GM19099 (cell line): ENCODE measurements around the gene CNTNAP2.

ENCODE experiments used
- POLR2A ChIP-seq: IDR thresholded peaks from 3 replicates; pipeline ENCODE4 v1.6.1; 2011; ENCODE audit warnings: low read depth; ENCODE audit not compliant: insufficient read length; ENCODE audit errors: extremely low read depth

CNTNAP2 gene

GRCh38 chr7:146683439-146683838, 566.8 kb downstream of the CNTNAP2 start:
- TF ChIP-seq POLR2A: no peak

- no peak for TF ChIP-seq POLR2A
Measured at GRCh38 chr7:146690987-146691386, 574.4 kb downstream of the CNTNAP2 start.

GRCh38 chr7:146698995-146699610, 582.5 kb downstream of the CNTNAP2 start:
- no peak for TF ChIP-seq POLR2A

- TF ChIP-seq POLR2A: no peak
Measured at GRCh38 chr7:146700015-146700560, 583.5 kb downstream of the CNTNAP2 start.

- TF ChIP-seq POLR2A: no peak
Measured at GRCh38 chr7:146701166-146701565, 584.6 kb downstream of the CNTNAP2 start.

GRCh38 chr7:146702898-146703297, 586.3 kb downstream of the CNTNAP2 start:
- TF ChIP-seq POLR2A: no peak

GRCh38 chr7:146709451-146710027, 592.9 kb downstream of the CNTNAP2 start:
- TF ChIP-seq POLR2A: no peak

- TF ChIP-seq POLR2A: no peak
Measured at GRCh38 chr7:146713205-146713604, 596.6 kb downstream of the CNTNAP2 start.

GRCh38 chr7:146713934-146714333, 597.3 kb downstream of the CNTNAP2 start:
- TF ChIP-seq POLR2A: no peak

GRCh38 chr7:146720195-146720594, 603.6 kb downstream of the CNTNAP2 start:
- TF ChIP-seq POLR2A: no peak

- TF ChIP-seq POLR2A: no peak
Measured at GRCh38 chr7:146722986-146723385, 606.4 kb downstream of the CNTNAP2 start.

- TF ChIP-seq POLR2A: no peak
Measured at GRCh38 chr7:146725520-146725919, 608.9 kb downstream of the CNTNAP2 start.

- no peak for TF ChIP-seq POLR2A
Measured at GRCh38 chr7:146728141-146728540, 611.5 kb downstream of the CNTNAP2 start.

- no peak for TF ChIP-seq POLR2A
Measured at GRCh38 chr7:146728611-146729010, 612.0 kb downstream of the CNTNAP2 start.

GRCh38 chr7:146731185-146731584, 614.6 kb downstream of the CNTNAP2 start:
- no peak for TF ChIP-seq POLR2A

GRCh38 chr7:146735992-146736391, 619.4 kb downstream of the CNTNAP2 start:
- TF ChIP-seq POLR2A: no peak
